ENCODE data around the gene ERLEC1. TPM values are rescaled to one million over a fixed set of nuclear protein-coding genes. Genes with fewer than 3 reads are reported as not detected.

The ERLEC1 gene
- total RNA-seq, 1 donor from 2014 or later, result 84.5 TPM

GRCh38 chr2:53856272-53856671 lies 69.4 kb downstream of the ERLEC1 start:
- DNase-seq (ENCODE audit: extremely low spot score in 2 of 2), result no peak
- Histone ChIP-seq H3K27ac (no peak overlapping the region), H3K4me3 (no peak overlapping the region), H3K4me1 (peaks cover 18% of the 10 kb centered on the region), H3K36me3 (peaks cover 0 to 8% of the 10 kb centered on the region in 2 donors), H3K9me3 (no peaks in the 10 kb centered on the region), H3K27me3 (no peaks in the 10 kb centered on the region)
- TF ChIP-seq CTCF (IDR thresholded peaks at IDR 0.05), result no peak
- TF ChIP-seq POLR2AphosphoS5 (IDR thresholded peaks at IDR 0.05; ENCODE audit: insufficient read depth in 1 of 2, low read depth in 1 of 2), result no peak
- TF ChIP-seq POLR2A (IDR thresholded peaks at IDR 0.05), result no peak
- intact Hi-C loops (cut with DNase I), result no loop called here

GRCh38 chr2:53859206-53860181 lies 72.7 kb downstream of the ERLEC1 start, which contains the start of gene GPR75:
GPR75 (minus strand) TSS chr2:53859967; CDS start chr2:53854756, 5,211 bp downstream.
- H3K27ac ChIP-seq, result peak within 1 kb of the TSS; percentile 15
- no peak for DNase-seq (ENCODE audit: extremely low spot score in 2 of 2)
- intact Hi-C loops (cut with DNase I), result no loop called here

GRCh38 chr2:53861824-53862223 lies 75.0 kb downstream of the ERLEC1 start:
- Histone ChIP-seq H3K9me3 (no peaks in the 10 kb centered on the region), H3K4me3 (no peak overlapping the region), H3K4me1 (peaks cover 18% of the 10 kb centered on the region), H3K36me3 (peaks cover 0 to 23% of the 10 kb centered on the region in 2 donors), H3K27ac (no peak overlapping the region), H3K27me3 (no peaks in the 10 kb centered on the region)
- intact Hi-C loops (cut with DNase I), result no loop called here
- TF ChIP-seq POLR2A (IDR thresholded peaks at IDR 0.05), result no peak
- TF ChIP-seq POLR2AphosphoS5 (IDR thresholded peaks at IDR 0.05; ENCODE audit: insufficient read depth in 1 of 2, low read depth in 1 of 2), result no peak
- TF ChIP-seq CTCF (IDR thresholded peaks at IDR 0.05), result no peak
- no peak for DNase-seq (ENCODE audit: extremely low spot score in 2 of 2)

More at GRCh38 chr2:53859206-53860181, 72.7 kb downstream of the ERLEC1 start, which contains the start of gene GPR75:
- peaks cover 0 to under 1% of the 10 kb centered on the region in 2 donors for H3K36me3 ChIP-seq
- H3K9me3 ChIP-seq, result no peaks in the 10 kb centered on the region
- H3K27me3 ChIP-seq, result no peaks in the 10 kb centered on the region
- peaks cover 18% of the 10 kb centered on the region for H3K4me1 ChIP-seq
- no peak for TF ChIP-seq POLR2A (IDR thresholded peaks at IDR 0.05)
- no peak for TF ChIP-seq CTCF (IDR thresholded peaks at IDR 0.05)
- TF ChIP-seq POLR2AphosphoS5 (IDR thresholded peaks at IDR 0.05; ENCODE audit: insufficient read depth in 1 of 2, low read depth in 1 of 2), result no peak
- peak within 1 kb of the TSS; percentile 37 to 42 for H3K4me3 ChIP-seq

- TF ChIP-seq POLR2AphosphoS5 (IDR thresholded peaks at IDR 0.05; ENCODE audit: insufficient read depth in 1 of 2, low read depth in 1 of 2) (no peak), CTCF (IDR thresholded peaks at IDR 0.05) (no peak), POLR2A (IDR thresholded peaks at IDR 0.05) (no peak)
- Histone ChIP-seq H3K27me3 (no peaks in the 10 kb centered on the region), H3K4me1 (peaks cover 18% of the 10 kb centered on the region), H3K4me3 (no peak overlapping the region), H3K36me3 (peaks cover 0 to 32% of the 10 kb centered on the region in 2 donors), H3K9me3 (no peaks in the 10 kb centered on the region), H3K27ac (no peak overlapping the region)
- intact Hi-C loops (cut with DNase I), result no loop called here
- no peak for DNase-seq (ENCODE audit: extremely low spot score in 2 of 2)
Measured at GRCh38 chr2:53863538-53864227, 76.8 kb downstream of the ERLEC1 start.

All from vagina (tissue), 2 donors.